Activated T-cell treated with anti-CD3 and anti-CD28 coated beads for 1 hour (primary cell): ENCODE measurements around the gene PRRG4.
"Not testable (repeated sequence)": the region's sequence is repeated elsewhere in the genome, so short reads cannot be mapped to it uniquely, and the experiment has no call there.

Experiments
- DNase-seq: peaks from one replicate; pipeline ENCODE4 v3.0.0-alpha.2; 2020; ENCODE audit warnings: low read depth

Gene PRRG4

GRCh38 chr11:32830796-32831195 is 1.1 kb downstream of the PRRG4 start:
- no peak for DNase-seq

- DNase-seq = no peak
Measured at GRCh38 chr11:32831221-32831620, 1.5 kb downstream of the PRRG4 start.

GRCh38 chr11:32833921-32834320 is 4.2 kb downstream of the PRRG4 start:
- DNase-seq = no peak

GRCh38 chr11:32836946-32837345 is 7.2 kb downstream of the PRRG4 start:
- no peak for DNase-seq

GRCh38 chr11:32838505-32839274 is 9.0 kb downstream of the PRRG4 start:
- no peak for DNase-seq

- no peak for DNase-seq
Measured at GRCh38 chr11:32839308-32839707, 9.6 kb downstream of the PRRG4 start.

- DNase-seq = no peak
Measured at GRCh38 chr11:32840587-32840986, 10.9 kb downstream of the PRRG4 start.

- no peak for DNase-seq
Measured at GRCh38 chr11:32843544-32843943, 13.8 kb downstream of the PRRG4 start.

GRCh38 chr11:32847511-32847910 is 17.8 kb downstream of the PRRG4 start:
- no peak for DNase-seq

- DNase-seq = no peak
Measured at GRCh38 chr11:32849761-32850160, 20.0 kb downstream of the PRRG4 start.

- DNase-seq = no peak
Measured at GRCh38 chr11:32851251-32851650, 21.5 kb downstream of the PRRG4 start.

- no peak for DNase-seq
Measured at GRCh38 chr11:32852207-32852606, 22.5 kb downstream of the PRRG4 start.

GRCh38 chr11:32855601-32856000 is 25.9 kb downstream of the PRRG4 start:
- no peak for DNase-seq

GRCh38 chr11:32858731-32859130 is 29.0 kb downstream of the PRRG4 start:
- DNase-seq = no peak

- no peak for DNase-seq
Measured at GRCh38 chr11:32861850-32862577, 32.3 kb downstream of the PRRG4 start.

- no peak for DNase-seq
Measured at GRCh38 chr11:32864555-32864954, 34.8 kb downstream of the PRRG4 start.

GRCh38 chr11:32868752-32869151 is 39.0 kb downstream of the PRRG4 start:
- not testable (repeated sequence) for DNase-seq

GRCh38 chr11:32870676-32871075 is 40.9 kb downstream of the PRRG4 start:
- DNase-seq = peak; percentile 13

GRCh38 chr11:32874132-32874531 is 44.4 kb downstream of the PRRG4 start:
- no peak for DNase-seq

GRCh38 chr11:32881286-32881685 is 51.6 kb downstream of the PRRG4 start:
- no peak for DNase-seq

GRCh38 chr11:32883421-32883820 is 53.7 kb downstream of the PRRG4 start:
- no peak for DNase-seq

- DNase-seq = no peak
Measured at GRCh38 chr11:32884023-32884422, 54.3 kb downstream of the PRRG4 start.

- no peak for DNase-seq
Measured at GRCh38 chr11:32884770-32885384, 55.1 kb downstream of the PRRG4 start.
